ENCODE results near the gene TBC1D5. TPM values are rescaled to one million over a fixed set of nuclear protein-coding genes. Genes with fewer than 3 reads are reported as not detected.

TBC1D5 gene
- total and polyA plus RNA-seq, 2 of the 8 experiments (the other 6 are each of a cell fraction or from before 2014, with no cell fraction given), result 11.0 to 22.9 TPM

DNA sequence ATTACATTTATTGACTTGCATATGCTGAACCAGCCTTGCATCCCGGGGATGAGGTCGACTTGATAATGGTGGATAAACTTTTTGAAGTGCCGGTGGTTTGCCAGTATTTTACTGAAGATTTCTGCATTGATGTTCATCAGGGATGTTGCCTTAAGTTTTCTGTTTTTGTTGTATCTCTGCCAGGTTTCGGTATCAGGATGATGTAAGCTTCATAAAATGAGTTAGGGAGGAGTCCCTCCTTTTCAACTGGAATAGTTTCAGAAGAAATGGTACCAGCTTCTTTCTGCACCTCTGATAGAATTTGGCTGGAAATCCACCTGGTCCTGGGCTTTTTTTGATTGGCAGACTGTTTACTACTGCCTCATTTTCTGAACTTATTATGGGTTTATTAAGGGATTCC, 250.8 kb downstream of the TBC1D5 start:
- no peak overlapping the region for H2BK15ac ChIP-seq (ENCODE audit: low read length)
- H3K4ac ChIP-seq (replicated peaks; ENCODE audit: insufficient read length, low read depth, low read length), result no peak overlapping the region
- no peak overlapping the region for H3K4me3 ChIP-seq (ENCODE audit: extremely low read depth in 1 of 4, insufficient read depth in 2 of 4, low read depth in 3 of 4, low read length in 4 of 4)
- no peak overlapping the region for H4K5ac ChIP-seq (ENCODE audit: insufficient read length, low read depth, low read length)
- H3K4me1 ChIP-seq (replicated peaks in 1 of 4; ENCODE audit: control insufficient read depth in 3 of 4, insufficient read depth in 4 of 4, low read length in 3 of 4), result no peaks in the 10 kb centered on the region
- no peak overlapping the region for H2BK5ac ChIP-seq (ENCODE audit: low read depth, low read length)
- H2BK120ac ChIP-seq (replicated peaks; ENCODE audit: low read depth, low read length), result no peak overlapping the region
- H4K8ac ChIP-seq (ENCODE audit: extremely low read depth, insufficient read depth, low read length), result no peak overlapping the region
- no peaks in the 10 kb centered on the region for H3K79me2 ChIP-seq (ENCODE audit: control insufficient read depth in 1 of 2, insufficient read depth in 2 of 2, low read length in 2 of 2)
- H4K20me1 ChIP-seq (replicated peaks in 1 of 2; ENCODE audit: control insufficient read depth in 1 of 2, insufficient read depth in 2 of 2, low read length in 2 of 2), result no peaks in the 10 kb centered on the region
- no peak overlapping the region for H3K56ac ChIP-seq (replicated peaks; ENCODE audit: insufficient read length, low read depth, low read length)
- H3K27ac ChIP-seq (ENCODE audit: low read depth, low read length), result no peak overlapping the region
- no peak overlapping the region for H4K91ac ChIP-seq (replicated peaks; ENCODE audit: insufficient read length, low read length)
- H3K4me2 ChIP-seq (ENCODE audit: insufficient read depth in 1 of 2, low read depth in 2 of 2, low read length in 2 of 2), result no peak overlapping the region
- DNase-seq (ENCODE audit: low read depth in 1 of 2, low spot score in 2 of 2) (no peak), FAIRE-seq (no peak)
- POLR2A ChIA-PET (ENCODE audit: partially characterized antibody), result no interaction called here
- H3K27me3 ChIP-seq (replicated peaks in 1 of 4; ENCODE audit: control insufficient read depth in 3 of 4, extremely low read depth in 1 of 4, insufficient read depth in 3 of 4, low read length in 3 of 4), result no peaks in the 10 kb centered on the region
- no peak for TF ChIP-seq SIN3A (conservative IDR thresholded peaks at IDR 0.05 in 1 of 2, IDR thresholded peaks at IDR 0.05 in 1 of 2; ENCODE audit: low read depth in 1 of 2, low read length in 2 of 2)
- no peak for TF ChIP-seq KDM4A (IDR thresholded peaks at IDR 0.05; ENCODE audit: low read depth, low read length, severe bottlenecking)
- no peak for TF ChIP-seq MAX (IDR thresholded peaks at IDR 0.05)
- H3K23ac ChIP-seq (ENCODE audit: insufficient read length), result no peak overlapping the region
- H2BK12ac ChIP-seq (ENCODE audit: low read depth, low read length), result no peak overlapping the region
- CTCF ChIA-PET (ENCODE audit: partially characterized antibody), result interaction anchor here (0.7 to 1.4 kb wide), 2 partner anchors 11 to 64 kb away, joined by 3 read pairs; no protein-coding TSS in a partner anchor
- WGBS, 2 experiments (ENCODE audit: extremely low coverage in 1 of 2, insufficient coverage in 1 of 2, insufficient read length in 1 of 2, insufficient replicate concordance in 2 of 2, low coverage in 1 of 2, low lambda C conversion rate in 2 of 2, missing lambda C conversion rate in 1 of 2), result 89% methylated on average over 4 of the region's 4 CpGs; no CpG with 5 or more reads in 1 of the 2 experiments
- no peak overlapping the region for H2BK20ac ChIP-seq (ENCODE audit: low read length)
- H3K36me3 ChIP-seq (ENCODE audit: control insufficient read depth in 2 of 4, insufficient read depth in 4 of 4, low read length in 3 of 4), result no peaks in the 10 kb centered on the region
- H2AFZ ChIP-seq (ENCODE audit: low read length), result no peak overlapping the region
- H3K9ac ChIP-seq (replicated peaks in 1 of 4; ENCODE audit: extremely low read depth in 1 of 4, low read depth in 3 of 4, low read length in 3 of 4), result no peak overlapping the region
- no peak overlapping the region for H2AK5ac ChIP-seq (ENCODE audit: low read depth, low read length)
- H3K18ac ChIP-seq (ENCODE audit: extremely low read depth, low read length), result no peak overlapping the region
- H3K79me1 ChIP-seq (ENCODE audit: low read depth, low read length), result no peaks in the 10 kb centered on the region
- no peak overlapping the region for H3K14ac ChIP-seq (ENCODE audit: insufficient read length)
- no peaks in the 10 kb centered on the region for H3K23me2 ChIP-seq (ENCODE audit: low read depth, low read length)
- peaks cover 4 to 14% of the 10 kb centered on the region in 2 experiments; a peak in 2 of 4 replicates for H3K9me3 ChIP-seq (ENCODE audit: insufficient read depth in 2 of 2, low read depth in 1 of 2, low read length in 1 of 2)
